GM19193 (cell line): ENCODE measurements around the gene DKK2.

Source experiments
- POLR2A ChIP-seq: IDR thresholded peaks from 4 replicates; pipeline ENCODE4 v1.6.1; 2011; ENCODE audit not compliant: insufficient read depth, insufficient read length; ENCODE audit errors: extremely low read depth

Gene DKK2

GRCh38 chr4:107034996-107035818 lies 906 bp downstream of the DKK2 start:
- TF ChIP-seq POLR2A: no peak

GRCh38 chr4:107034091-107034995 lies 1.8 kb downstream of the DKK2 start:
- TF ChIP-seq POLR2A: no peak

- TF ChIP-seq POLR2A: no peak
These were observed 8.7 kb downstream of the DKK2 start for GRCh38 chr4:107027379-107027778.

- TF ChIP-seq POLR2A: no peak
These were observed 17.8 kb downstream of the DKK2 start for GRCh38 chr4:107018344-107018735.

GRCh38 chr4:107017443-107018343 lies 18.4 kb downstream of the DKK2 start:
- TF ChIP-seq POLR2A: no peak

GRCh38 chr4:107011312-107011711 lies 24.8 kb downstream of the DKK2 start:
- no peak for TF ChIP-seq POLR2A

GRCh38 chr4:107009196-107009968 lies 26.7 kb downstream of the DKK2 start:
- no peak for TF ChIP-seq POLR2A

GRCh38 chr4:107008115-107008514 lies 28.0 kb downstream of the DKK2 start:
- no peak for TF ChIP-seq POLR2A

- no peak for TF ChIP-seq POLR2A
These were observed 29.9 kb downstream of the DKK2 start for GRCh38 chr4:107006218-107006617.

- TF ChIP-seq POLR2A: no peak
These were observed 39.6 kb downstream of the DKK2 start for GRCh38 chr4:106996490-106996889.

GRCh38 chr4:106993827-106994226 lies 42.3 kb downstream of the DKK2 start:
- TF ChIP-seq POLR2A: no peak

- no peak for TF ChIP-seq POLR2A
These were observed 48.8 kb downstream of the DKK2 start for GRCh38 chr4:106987311-106987710.

GRCh38 chr4:106986486-106986885 lies 49.6 kb downstream of the DKK2 start:
- no peak for TF ChIP-seq POLR2A

GRCh38 chr4:106985830-106986229 lies 50.3 kb downstream of the DKK2 start:
- TF ChIP-seq POLR2A: no peak
